NCI-H2227 (cell line): ENCODE data around the gene PHF21A.

ENCODE experiments used
- DNase-seq: peaks from one replicate; lab custom pipeline; 2025; ENCODE audit not compliant: unreplicated experiment; lab: John Stamatoyannopoulos, UW

The PHF21A gene

DNA sequence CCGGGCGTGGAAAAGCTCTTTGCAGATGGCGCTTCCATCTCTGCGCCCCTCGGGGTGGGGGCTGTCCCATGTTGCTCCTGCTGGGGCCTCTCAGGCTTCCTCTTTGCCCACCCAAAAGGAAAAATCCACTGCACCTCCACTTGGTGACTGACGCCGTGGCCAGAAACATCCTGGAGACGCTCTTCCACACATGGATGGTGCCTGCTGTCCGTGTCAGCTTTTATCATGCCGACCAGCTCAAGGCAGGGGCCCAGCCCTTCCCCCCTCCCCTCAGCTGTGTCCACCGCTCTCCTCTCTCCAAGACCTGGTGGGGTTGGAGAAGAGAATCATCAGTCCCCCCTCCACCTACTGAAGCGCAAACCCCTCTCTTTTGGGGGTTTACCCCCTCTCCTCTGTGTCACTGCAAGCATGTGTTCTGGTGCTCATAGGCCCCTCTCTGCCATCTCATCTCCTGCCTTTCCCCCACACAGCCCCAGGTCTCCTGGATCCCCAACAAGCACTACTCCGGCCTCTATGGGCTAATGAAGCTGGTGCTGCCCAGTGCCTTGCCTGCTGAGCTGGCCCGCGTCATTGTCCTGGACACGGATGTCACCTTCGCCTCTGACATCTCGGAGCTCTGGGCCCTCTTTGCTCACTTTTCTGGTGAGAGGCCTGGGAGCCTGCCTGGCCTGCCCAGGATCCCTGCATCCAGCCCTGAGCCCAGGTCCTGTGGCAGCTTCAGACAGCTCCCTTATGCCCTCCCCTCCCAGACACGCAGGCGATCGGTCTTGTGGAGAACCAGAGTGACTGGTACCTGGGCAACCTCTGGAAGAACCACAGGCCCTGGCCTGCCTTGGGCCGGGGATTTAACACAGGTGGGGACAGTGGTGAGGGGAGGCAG, 197.0 kb downstream of the PHF21A start:
- DNase-seq, result no peak

DNA sequence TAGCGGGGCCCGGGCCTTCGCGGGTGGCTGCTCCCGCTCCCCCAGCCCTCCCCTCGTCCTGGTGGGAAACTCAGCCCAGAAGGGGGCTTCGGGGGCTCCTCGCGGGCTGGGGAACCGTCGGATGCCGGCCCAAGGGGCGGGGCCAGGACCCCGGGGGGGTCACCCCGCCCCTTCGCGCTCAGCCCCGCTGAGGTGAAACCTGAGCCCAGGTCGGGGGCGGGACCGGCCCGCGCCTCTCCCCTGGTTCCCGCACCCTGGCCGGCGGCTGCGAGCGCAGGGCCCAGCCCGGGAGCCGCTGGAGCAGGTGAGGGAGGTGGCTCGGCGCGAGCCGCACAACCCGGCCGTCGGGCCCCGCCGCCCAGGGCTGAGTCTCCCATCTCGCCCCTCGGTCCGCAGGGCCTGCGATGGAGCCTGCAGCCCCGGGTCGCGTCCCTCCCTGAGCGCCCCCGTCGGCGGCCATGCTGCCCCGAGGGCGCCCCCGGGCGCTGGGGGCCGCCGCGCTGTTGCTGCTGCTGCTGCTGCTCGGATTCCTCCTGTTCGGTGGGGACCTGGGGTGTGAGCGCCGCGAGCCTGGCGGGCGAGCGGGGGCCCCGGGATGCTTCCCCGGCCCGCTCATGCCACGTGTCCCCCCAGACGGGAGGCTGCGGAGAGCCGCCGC, 198.7 kb downstream of the PHF21A start, which contains the start of gene LARGE2:
TSS of gene LARGE2 (plus strand) at position 232 of the 658 bp plus-strand sequence. CDS start at position 459, 227 bp downstream.
- peak; percentile 60 for DNase-seq

DNA sequence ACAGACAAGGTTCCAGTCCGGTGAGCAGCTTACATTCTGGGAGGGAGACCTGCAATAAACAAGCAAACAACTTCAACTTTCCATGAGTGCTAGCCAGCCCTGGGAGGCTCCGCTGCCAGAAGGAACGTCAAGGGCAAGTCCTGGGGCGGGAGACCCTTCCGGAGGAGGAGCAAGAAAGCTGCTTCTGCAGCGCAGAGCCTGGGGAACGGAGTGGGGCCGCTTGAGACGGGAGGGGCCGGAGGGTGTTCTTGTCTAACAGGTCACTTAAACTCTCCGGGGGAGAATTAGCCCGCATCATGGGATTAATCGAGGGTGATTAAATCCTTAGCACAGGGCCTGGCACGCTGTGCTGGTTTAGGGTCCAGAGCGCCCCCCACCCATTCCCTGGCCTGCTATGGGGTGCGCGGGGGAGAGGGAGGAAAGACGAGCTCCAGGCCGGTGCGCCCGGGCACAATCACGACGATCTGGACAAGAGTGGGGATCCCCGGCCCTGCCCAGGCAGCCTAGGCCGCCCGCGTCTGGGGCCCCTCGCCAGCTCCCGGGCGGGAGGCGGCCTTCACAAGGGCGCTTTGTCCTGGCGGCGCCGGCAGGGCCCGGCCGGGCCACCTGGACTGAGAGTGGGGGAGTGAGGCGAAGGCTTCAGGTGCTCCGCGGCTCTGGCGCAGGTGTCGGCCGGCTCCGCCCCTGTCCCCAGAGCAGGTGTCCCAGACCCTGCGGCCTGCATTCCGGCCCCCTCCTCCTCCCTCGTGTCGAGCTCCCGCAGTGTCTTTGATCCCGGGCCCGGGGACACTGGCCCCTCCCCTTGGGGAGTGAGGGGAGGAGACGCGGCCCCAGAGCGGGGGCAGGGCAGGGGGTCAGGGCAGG, 199.5 kb downstream of the PHF21A start:
- peak; percentile 45 for DNase-seq

DNA sequence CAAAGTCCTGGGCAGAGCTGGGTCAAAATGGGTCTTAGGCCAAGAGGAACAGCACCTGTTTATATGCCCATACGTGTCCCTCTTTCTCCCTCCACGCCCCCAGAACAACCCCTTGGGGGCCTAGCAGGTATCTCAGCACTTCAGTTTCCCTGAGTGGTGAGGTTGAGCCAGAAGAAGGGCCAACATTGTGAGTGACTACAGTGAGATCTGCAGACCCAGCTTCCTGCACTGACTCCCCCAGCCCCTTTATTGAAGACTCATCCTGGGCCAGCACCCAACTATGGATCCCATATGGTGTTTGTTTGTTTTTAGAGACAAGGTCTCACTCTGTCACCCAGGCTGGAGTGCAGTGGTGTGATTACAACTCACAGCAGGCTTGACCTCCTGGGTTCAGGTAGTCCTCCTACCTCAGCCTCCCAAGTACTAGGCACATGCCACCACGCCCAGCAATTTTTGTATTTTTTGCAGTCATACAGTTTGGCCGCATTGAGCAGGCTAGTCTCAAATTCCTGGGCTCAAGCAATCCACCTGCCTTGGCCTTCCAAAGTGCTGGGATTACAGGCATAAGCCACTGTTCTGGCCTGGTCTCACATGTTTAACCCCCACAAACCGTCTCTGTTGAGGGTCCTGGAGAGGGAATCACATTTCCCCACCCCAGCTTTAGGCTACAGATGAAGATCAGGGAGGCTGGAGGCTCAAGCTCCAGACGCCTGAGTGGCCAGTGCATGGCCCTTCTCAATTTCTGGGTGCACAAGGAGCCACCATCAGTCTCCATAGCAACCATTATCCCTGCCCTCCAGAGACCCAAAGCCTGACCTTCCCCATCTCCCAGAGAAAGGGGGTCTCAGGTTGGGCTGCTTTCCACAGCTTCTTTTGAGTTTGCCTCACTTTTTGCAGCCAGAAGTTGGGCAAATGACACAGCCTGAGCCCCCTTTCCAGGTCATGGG, 200.4 kb downstream of the PHF21A start:
- no peak for DNase-seq

DNA sequence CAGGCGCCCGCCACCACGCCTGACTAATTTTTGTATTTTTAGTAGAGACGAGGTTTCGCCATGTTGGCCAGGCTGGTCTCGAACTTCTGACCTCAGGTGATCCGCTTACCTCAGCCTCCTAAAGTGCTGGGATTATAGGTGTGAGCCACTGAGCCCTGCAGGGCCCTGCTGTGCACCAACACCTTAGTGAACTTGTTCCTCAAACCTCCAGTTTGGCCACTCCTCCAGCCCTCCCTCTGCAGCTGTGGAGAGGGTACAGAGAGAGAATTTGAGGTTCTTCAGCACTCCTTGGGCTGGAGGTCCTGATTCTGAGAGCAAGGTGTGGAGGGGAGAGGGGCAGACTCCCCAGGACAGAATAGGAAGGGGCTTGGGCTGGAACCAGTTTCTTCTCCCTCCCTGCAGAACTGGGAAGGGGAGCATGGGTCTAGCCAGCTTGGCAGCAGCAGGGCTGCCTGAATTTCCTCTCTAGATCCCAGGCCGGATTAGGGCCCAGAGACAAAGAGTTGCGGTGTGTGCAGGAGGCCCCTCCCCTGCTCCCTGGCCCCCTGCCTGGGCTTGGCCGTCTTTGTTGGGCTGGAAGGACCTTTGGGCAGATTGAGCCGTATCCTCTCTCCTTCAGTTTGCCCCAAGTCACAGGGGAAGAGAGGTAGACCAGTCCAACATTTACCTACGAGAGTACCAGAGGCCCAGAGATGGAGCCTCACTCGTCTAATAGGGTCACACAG, 201.3 kb downstream of the PHF21A start:
- no peak for DNase-seq

DNA sequence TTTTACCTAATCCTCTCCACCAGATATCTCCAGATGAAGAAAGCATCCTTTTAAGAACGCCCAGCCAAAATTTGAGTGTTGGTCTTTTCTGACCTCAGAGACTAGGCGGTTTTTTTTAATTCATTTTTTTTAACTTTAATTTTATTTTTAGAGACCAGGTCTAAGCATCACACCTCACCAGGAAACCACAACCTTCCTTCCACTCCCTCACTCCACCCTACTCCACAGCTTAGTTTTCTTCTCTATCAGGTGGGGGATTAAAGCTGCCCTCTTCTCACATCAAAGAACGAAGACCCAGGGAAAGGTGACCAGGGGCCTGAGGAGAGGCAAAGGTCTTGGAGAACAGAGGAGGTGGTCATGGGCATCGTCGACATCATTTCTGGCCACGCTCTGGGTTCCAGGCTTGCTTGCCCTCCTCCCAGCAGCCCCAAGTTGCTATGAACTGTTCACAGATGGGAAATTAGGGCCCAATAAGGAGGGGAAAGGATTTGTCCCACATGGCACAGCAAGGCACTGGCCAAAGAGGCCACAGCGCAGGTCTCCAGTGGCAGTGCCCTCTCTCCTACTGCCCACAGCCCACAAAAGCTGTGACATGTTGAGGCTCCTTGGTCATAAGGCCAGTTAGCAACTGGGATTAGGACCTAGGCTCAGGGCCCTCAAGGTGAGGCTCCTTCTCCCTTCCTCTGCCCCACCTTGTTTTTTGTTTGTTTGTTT, 202.1 kb downstream of the PHF21A start:
- DNase-seq, result no peak

DNA sequence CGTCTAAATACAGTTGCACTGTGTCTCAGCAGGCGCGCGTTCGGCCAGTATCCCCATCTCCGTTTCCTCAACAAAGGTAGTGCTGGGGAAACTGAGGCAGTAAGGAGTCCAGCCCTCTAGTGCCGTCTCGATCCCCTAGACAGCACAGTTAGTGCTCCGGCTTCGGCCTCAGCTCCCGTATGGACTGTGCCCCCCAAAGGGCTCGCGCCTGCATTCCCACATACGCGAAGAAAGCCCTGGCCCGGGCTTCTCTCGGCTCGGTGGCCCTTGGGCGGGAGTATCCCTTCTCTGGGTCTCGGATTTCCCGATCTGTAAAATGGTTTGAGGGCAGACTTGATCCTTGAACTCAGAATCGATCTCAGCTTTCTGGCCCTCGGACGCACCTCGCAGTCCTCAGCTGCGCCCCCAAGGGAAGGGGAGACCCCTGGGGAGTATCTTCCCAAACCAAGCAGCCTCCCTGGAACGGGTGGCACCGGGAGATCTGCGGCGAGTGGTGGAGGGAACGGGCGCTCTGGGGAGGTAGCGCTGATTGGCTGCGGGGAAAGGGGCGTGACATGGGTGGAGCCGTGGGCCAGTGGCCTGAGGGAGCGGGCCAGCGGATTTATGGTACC, 202.8 kb downstream of the PHF21A start:
- DNase-seq, result peak; percentile 85

DNA sequence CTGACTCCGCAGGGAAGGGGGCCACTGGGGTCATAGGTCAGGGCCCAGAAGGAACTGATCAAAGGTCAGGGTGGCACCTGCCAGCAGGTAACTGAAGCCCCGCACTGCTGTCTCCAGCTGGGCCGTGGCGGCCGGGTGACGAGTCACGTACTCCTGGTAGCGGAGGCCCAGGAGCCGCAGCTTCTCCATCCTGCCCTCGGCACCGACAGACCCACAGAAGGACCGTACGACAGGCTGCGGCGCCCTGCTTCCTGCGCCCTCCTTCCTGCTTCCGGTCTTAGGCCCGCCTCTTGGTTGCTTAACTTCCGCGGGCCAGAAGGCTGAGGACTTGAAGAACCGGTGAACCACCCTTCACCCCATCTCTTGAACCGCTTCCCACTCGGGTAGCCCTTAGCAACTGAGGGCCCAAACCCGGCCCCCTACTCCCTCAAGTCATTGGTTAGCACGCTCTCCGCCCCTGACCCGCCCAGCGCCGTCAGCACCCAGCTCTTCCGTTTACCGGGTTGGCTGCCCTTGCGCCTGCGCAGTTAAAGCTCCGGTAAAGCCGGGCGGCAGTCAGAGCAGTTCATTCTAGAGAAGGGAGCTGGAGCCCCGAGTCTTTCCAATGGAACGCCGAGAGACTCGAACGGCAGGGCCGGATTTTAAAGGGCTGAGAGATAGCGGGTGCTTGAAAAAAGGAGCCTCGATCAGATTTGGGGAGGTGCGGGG, 203.5 kb downstream of the PHF21A start, which contains the start of gene PEX16:
TSS of gene PEX16 (minus strand) at position 255 of the 708 bp plus-strand sequence. CDS start at position 189, 66 bp downstream.
- peak; percentile 98 for DNase-seq

DNA sequence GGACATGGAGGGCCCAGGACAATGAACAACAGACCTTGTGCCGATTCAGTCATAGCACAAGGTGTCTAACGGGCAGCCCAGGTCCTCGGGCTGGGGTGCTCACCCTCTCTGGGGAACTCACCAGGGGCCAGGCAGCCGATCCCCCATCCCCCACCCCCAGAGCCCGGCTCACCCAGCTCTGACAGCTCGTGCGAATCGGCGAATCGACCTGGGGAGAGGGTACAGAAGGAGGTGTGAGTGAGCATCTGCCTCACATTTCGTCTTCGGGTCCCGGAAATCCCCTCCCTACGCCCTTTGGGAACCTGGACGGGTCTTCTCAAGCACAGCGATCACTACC, 204.0 kb downstream of the PHF21A start:
- no peak for DNase-seq

DNA sequence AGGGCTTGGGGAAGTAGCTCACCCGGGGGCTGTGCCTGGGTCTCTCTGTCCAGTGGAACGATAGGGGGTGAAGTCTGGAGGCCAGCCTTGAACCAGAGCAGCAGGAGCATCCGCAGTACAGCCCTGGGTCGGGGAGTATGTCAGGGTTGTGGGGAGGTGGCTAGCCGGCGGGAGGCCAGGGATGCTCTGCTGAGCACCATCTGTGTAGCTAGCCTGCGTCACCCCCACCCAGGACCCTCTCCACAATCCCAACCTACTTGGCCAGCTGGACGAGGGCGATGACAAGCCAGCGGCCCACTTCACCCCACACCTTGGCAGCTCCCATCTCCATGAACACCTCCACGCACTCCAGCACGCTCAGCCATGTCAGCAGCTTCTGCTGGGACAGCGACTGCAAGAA, 205.8 kb downstream of the PHF21A start:
- DNase-seq, result no peak

DNA sequence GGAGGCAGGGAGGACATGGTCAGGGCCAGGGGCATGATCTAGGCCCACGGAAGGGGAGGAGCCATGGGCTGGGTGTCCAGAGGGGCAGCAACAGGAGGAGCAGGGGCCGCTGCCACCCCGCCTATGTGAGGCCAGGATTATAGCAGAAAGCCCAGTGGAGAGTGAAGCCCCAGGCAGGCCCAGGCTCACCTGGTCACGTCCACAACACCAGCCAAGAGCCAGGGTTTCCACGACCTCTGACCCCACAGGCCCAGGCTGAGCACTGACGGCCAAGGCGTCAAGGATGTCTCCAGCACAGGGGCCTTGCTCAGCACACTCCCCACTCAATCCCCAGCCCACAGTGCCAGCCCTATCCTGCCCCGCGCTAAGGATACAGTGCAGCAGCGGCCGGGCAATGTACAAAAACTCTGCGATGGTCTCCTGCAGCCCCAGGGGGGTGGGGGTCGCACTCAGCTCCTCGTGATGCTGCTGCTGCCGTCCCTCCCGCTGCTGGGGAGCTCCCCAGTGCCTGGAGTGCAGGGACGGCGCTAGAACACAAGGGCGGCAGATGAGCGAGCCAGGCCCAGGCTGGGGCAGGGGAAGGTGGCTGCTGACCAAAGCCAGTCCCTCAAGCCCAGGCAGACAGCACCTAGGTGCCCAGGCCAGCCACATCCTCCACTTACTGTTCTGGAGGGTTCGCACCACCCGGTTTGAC, 207.2 kb downstream of the PHF21A start:
- no peak for DNase-seq

DNA sequence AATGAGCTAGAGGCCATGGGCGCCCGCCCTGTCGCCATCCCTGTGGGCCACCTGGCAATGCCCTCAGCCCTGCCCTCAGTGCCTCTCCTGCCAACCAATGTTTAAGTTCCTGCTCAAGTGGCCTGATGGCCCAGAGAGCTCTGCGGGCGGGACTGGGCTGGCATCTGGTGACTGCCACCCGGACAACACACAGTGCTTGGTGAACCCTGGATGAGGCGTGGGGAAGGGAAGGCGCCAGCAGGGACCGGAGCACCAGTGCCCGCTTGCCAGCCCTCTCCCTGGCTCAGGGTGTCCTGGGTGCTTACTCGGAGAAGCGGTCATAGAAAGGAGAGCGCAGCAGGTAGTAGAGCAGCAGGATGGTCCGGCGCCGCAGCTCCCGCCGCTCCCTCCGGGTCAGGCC, 207.7 kb downstream of the PHF21A start:
- no peak for DNase-seq

DNA sequence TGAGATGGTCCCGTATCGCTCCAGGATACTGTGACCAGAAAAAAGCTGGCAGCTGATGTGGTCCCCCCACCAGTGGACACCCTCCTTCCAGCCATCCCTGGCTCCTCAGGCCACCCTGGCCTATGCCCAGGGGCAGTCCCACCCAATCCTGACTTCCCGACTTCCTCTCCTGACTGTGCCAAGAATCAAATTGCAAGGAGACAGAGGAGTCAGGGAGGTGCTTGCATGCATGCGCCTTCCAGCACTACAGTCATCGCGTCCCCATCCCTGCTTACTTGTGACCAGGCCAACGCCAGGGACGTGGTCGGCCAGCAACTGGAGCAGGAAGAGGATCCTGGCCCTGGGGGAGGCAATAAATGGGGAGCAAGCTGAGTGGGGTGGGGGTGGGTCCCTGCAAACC, 210.6 kb downstream of the PHF21A start:
- no peak for DNase-seq

DNA sequence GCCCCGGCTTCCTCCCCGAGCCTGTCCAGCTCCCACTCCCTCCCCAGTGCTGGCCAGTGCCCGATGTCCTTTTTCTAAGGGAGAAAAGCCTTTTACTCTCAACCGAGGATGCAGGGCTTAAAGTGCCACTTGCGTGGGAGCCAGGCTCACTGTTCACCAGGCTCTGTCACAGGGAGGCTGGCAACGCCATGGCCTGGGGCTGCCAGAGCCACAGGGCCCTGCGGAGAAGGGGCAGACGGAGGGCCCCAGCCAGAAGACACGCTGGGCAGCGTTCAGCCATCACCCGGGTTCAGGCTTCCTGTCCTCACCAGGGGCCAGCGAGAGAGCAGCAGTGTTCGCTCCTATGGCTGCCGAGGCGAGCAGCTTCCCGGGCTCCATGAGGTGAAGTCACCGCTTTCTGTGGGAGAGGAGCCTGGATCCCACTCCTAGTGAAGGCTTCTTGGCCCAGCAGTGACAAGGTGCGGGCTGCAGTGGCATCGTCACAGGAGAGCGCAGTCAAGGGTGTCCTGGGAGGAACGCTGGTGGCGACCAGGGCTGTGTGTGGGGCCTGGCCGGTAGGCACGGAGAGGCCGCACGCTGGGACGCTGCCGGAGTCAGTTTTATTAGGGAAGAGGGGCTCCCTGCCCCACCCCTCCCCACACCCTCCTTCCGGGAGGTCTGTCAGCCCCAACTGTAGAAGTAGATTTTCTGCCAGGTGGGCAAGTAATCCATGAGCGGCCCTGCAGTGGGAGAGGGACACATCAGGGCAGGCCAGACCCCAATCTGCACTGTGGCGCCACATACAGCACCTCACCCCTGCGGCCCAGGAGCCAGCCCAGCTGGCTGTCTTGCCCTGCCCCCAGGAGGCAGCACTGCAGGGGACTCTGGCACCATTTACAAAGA, 211.4 kb downstream of the PHF21A start:
- DNase-seq, result no peak

DNA sequence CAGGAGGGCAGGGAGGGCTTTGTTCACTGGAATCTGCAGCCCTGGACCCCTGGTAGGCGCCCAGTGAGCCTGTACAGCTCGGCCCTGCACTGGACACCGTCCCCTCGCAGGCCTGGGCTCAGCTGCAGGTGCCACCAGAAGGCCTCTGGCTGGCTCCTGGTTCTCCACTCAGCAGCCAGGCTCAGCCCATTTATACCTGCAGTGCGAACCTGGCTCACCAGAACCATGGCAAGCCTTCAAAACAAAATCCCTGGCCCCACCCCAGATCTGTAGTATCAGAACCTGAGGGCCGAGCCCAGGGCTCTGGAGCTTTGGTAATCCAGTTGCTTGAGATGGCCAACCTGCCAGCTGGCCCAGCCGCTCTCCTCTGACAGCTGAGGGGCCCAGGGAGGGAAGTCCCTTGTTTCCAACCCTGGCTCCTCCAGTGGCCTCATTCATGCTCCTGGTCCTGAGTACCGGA, 213.3 kb downstream of the PHF21A start:
- DNase-seq, result no peak

DNA sequence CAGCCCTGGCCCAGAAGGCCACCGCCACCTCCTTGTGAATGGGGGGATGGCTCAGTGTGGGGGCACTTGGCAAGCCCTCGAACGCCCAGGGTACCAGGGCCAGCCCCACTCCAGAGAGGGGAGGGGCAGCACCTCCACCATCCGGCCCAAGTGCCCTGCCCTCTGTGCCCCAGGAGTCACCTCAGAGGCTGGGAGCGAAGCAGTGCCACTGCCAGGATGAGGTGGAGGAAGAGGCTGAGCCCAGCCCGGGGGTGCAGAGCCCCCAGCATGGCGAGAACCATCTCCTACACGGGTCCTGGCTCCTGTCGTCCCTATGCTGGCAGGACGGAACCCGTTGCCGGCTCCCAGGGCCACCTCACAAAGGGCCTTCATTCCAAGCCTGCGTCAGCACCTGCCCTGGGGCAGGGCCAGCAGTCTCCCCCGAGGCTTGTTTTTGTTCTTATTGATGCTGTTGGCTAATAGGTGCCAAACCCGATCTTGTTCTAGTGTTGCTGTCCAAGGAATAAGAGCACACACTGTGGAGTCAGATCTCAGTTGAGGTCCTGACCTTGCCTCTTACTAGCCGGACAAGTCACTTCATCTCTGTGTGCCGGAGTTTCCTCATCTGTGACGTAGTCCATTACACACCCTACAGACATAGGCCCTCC, 214.2 kb downstream of the PHF21A start, which contains the start of gene FREY1:
TSS of gene FREY1 (minus strand) at position 307 of the 647 bp plus-strand sequence. CDS start at position 281, 26 bp downstream.
- no peak for DNase-seq
